Right lobe of liver (tissue), 4 donors: Measurements from ENCODE around the gene LONRF2.

Experiments
- CTCF ChIP-seq, 4 donors: fragments of 200-600 bp in 3 of 4; fragments of 450-650 bp in 1 of 4; IDR thresholded peaks; one replicate each; pipeline versions ENCODE4 v1.5.1 to v1.8.0; 2016 to 2022; ENCODE audit warnings: antibody characterized with exemption in 4 of 4, mild to moderate bottlenecking in 2 of 4
- POLR2A ChIP-seq: fragments of 450-650 bp; IDR thresholded peaks from one replicate; pipeline ENCODE4 v1.6.1; 2017; ENCODE audit warnings: antibody characterized with exemption, mild to moderate bottlenecking
- donor health status: DM: no; HTN: no; CAD: no.
- donor health status: DM: no; HTN: no; CAD: no.
- donor health status: DM: no; HTN: yes; CAD: no.

- TF ChIP-seq CTCF (IDR thresholded peaks at IDR 0.05) (no peak), POLR2A (no peak)
These were observed 19.8 kb downstream of the LONRF2 start for GRCh38 chr2:100302585-100302892.
